NB4 (cell line): ENCODE results near the gene PSME4.

Experiments used
- CTCF ChIP-seq: IDR thresholded peaks from one replicate; pipeline ENCODE4 v1.5.1; 2012; ENCODE audit warnings: low read depth, low read length
- MYC ChIP-seq: IDR thresholded peaks from 2 replicates; pipeline ENCODE4 v1.6.1; 2011; ENCODE audit warnings: low read depth, low read length
- POLR2A ChIP-seq: IDR thresholded peaks from 2 replicates; pipeline ENCODE4 v1.6.1; 2011; ENCODE audit warnings: mild to moderate bottlenecking; ENCODE audit not compliant: insufficient read length; ENCODE audit errors: extremely low read depth

GRCh38 chr2:53901192-53901591, 69.6 kb downstream of the PSME4 start:
- TF ChIP-seq POLR2A (no peak), CTCF (no peak), MYC (no peak)
